ENCODE measurements around the gene AGBL4. TPM values are rescaled to one million over a fixed set of nuclear protein-coding genes. Genes with fewer than 3 reads are reported as not detected.

AGBL4 gene
- total and polyA plus RNA-seq, 10 donors = 0.05 to 1.8 (median 0.32) TPM; not detected in 1

DNA sequence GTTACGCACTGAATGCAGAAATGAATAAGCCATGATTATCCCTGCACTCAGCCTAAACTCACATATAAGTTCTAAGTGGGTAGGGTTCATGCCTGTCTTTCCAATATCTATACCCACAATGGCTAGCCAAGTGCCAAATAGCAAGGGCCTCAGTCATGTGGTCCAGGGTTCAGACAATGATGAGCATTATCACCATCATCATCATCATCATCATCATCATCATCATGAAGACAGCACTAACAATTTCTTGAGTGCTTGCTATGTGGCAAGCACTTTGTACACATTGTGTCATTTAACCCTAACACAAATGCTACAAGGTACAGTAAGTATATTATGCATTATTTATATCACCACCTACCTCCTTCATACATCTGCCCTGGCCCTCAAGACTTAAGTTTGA, 500.0 kb downstream of the AGBL4 start:
- H3K4me3 ChIP-seq = no peak overlapping the region
- no peak for TF ChIP-seq POLR2AphosphoS5 (IDR thresholded peaks at IDR 0.05)
- TF ChIP-seq, protein P1, sequence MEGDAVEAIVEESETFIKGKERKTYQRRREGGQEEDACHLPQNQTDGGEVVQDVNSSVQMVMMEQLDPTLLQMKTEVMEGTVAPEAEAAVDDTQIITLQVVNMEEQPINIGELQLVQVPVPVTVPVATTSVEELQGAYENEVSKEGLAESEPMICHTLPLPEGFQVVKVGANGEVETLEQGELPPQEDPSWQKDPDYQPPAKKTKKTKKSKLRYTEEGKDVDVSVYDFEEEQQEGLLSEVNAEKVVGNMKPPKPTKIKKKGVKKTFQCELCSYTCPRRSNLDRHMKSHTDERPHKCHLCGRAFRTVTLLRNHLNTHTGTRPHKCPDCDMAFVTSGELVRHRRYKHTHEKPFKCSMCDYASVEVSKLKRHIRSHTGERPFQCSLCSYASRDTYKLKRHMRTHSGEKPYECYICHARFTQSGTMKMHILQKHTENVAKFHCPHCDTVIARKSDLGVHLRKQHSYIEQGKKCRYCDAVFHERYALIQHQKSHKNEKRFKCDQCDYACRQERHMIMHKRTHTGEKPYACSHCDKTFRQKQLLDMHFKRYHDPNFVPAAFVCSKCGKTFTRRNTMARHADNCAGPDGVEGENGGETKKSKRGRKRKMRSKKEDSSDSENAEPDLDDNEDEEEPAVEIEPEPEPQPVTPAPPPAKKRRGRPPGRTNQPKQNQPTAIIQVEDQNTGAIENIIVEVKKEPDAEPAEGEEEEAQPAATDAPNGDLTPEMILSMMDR (IDR thresholded peaks at IDR 0.05 in 8 of 11, conservative IDR thresholded peaks at IDR 0.05 in 3 of 11) = no peak
- TF ChIP-seq POLR2A (IDR thresholded peaks at IDR 0.05) = no peak
- H3K36me3 ChIP-seq = no peaks in the 10 kb centered on the region
- WGBS, 5 donors = 93 to 97% (median 94%) methylated on average over 1 of the region's 1 CpG
- H3K27me3 ChIP-seq (replicated peaks in 1 of 7) = no peaks in the 10 kb centered on the region
- intact Hi-C loops (cut with DNase I; ENCODE audit: low total_unique reads) = no loop called here
- H3K9me3 ChIP-seq = no peaks in the 10 kb centered on the region
- H3K27ac ChIP-seq = no peak overlapping the region
- no peak for DNase-seq
- no peaks in the 10 kb centered on the region for H3K4me1 ChIP-seq

DNA sequence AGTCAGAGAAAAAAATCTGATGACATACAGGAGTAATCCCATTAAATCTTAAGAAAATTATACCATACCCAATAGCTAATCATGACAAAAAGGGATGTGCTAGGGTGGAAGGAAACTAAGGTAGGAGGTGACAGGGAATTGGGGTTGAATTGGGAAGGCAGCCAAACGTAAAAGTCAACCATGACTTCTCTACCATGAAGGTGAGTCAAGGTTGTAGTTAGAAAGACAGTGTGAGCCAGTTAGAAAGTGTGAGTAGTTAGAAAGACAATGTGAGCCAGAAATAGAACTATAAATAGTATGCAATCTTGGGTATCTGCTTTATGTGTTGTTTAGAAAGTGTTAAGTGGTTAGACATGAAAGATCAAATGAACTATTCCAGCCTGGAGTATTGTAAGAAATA, 556.8 kb downstream of the AGBL4 start:
- 58 to 71% (median 70%) methylated on average over 1 of the region's 1 CpG for WGBS, 5 donors
- H3K4me3 ChIP-seq = no peak overlapping the region

DNA sequence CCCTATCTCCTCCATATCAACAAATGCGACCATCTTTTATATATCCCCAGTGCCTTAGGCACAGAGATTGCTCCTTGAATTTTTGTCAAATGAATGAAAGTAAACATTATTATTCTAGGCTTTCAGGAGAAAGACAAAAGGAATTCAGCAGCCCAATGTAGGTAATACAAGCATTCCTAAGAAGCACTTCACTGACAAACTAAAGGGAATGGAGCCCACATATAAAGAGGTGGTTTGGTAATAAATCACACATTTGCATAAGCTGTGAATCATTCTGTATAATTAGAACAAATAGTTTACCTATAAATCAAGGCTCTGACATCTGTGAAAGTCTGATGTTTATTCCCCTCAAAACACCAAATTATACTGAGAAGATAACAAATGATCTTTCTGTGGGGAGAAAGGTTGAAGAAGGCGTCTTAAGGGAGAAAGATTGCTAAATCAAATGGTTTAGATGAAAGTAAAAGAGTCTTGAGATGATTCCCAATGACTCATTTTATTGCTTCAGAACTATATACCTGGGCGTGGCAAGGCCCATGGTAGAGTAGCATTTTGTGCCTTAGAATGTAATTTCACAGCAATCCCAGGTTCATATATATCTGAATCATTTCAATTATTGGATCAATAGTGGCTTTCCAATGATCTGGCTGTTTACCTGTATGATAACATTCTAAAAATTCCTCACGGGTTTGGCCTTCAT, 558.1 kb downstream of the AGBL4 start:
- intact Hi-C loops (cut with DNase I; ENCODE audit: low total_unique reads) = no loop called here
- no peaks in the 10 kb centered on the region for H3K4me1 ChIP-seq
- no peaks in the 10 kb centered on the region for H3K36me3 ChIP-seq
- H3K27ac ChIP-seq = no peak overlapping the region
- H3K4me3 ChIP-seq = no peak overlapping the region
- 59 to 74% (median 72%) methylated on average over 4 of the region's 4 CpGs for WGBS, 5 donors
- no peaks in the 10 kb centered on the region for H3K27me3 ChIP-seq (replicated peaks in 1 of 7)
- no peak for DNase-seq
- no peak for TF ChIP-seq POLR2AphosphoS5 (IDR thresholded peaks at IDR 0.05)
- TF ChIP-seq POLR2A (IDR thresholded peaks at IDR 0.05) = no peak
- TF ChIP-seq, protein P1 (IDR thresholded peaks at IDR 0.05 in 8 of 11, conservative IDR thresholded peaks at IDR 0.05 in 3 of 11) = no peak
- no peaks in the 10 kb centered on the region for H3K9me3 ChIP-seq

More for the DNA sequence above, 556.8 kb downstream of the AGBL4 start:
- DNase-seq = no peak
- Histone ChIP-seq H3K4me1 (no peaks in the 10 kb centered on the region), H3K27me3 (replicated peaks in 1 of 7) (no peaks in the 10 kb centered on the region), H3K9me3 (no peaks in the 10 kb centered on the region), H3K27ac (no peak overlapping the region), H3K36me3 (no peaks in the 10 kb centered on the region)
- intact Hi-C loops (cut with DNase I; ENCODE audit: low total_unique reads) = no loop called here
- TF ChIP-seq POLR2AphosphoS5 (IDR thresholded peaks at IDR 0.05) (no peak), POLR2A (IDR thresholded peaks at IDR 0.05) (no peak)
- TF ChIP-seq, protein P1 (IDR thresholded peaks at IDR 0.05 in 8 of 11, conservative IDR thresholded peaks at IDR 0.05 in 3 of 11) = no peak

DNA sequence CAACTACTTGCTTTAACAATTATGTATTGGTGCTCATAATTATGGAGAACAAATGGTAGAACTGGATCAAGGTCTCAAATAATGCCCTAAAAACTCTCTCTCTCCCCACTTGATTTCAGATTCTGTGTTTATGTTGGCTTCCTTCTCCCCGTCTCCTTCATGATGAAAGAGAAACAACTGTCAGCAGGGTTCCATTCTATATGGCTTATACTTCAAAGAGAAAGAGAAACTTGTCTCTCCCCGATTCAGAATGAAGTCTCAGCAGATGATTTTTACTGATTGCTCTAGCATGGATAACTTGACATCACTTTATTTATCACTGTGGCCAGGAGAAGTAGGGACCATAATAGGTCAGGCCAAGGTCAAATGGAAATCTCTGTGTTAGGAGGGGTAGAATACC, 575.6 kb downstream of the AGBL4 start:
- Histone ChIP-seq H3K27me3 (replicated peaks in 1 of 7) (no peaks in the 10 kb centered on the region), H3K27ac (no peak overlapping the region), H3K9me3 (peaks cover 0 to 22% (median 13%) of the 10 kb centered on the region in 8 donors), H3K4me1 (no peaks in the 10 kb centered on the region), H3K36me3 (no peaks in the 10 kb centered on the region), H3K4me3 (no peak overlapping the region)
- 51 to 82% (median 78%) methylated on average over 2 of the region's 2 CpGs for WGBS, 5 donors
- TF ChIP-seq, protein P1 (IDR thresholded peaks at IDR 0.05 in 8 of 11, conservative IDR thresholded peaks at IDR 0.05 in 3 of 11) = no peak
- TF ChIP-seq POLR2A (IDR thresholded peaks at IDR 0.05) (no peak), POLR2AphosphoS5 (IDR thresholded peaks at IDR 0.05) (no peak)
- intact Hi-C loops (cut with DNase I; ENCODE audit: low total_unique reads) = no loop called here
- DNase-seq = no peak
